ENCODE data around the gene IL15. TPM values are rescaled to one million over a fixed set of nuclear protein-coding genes. Genes with fewer than 3 reads are reported as not detected.

Gene IL15
- total and polyA plus RNA-seq, 2 donors (not counting 1 experiment from before 2014, with no cell fraction given): 10.0 to 14.9 TPM

DNA sequence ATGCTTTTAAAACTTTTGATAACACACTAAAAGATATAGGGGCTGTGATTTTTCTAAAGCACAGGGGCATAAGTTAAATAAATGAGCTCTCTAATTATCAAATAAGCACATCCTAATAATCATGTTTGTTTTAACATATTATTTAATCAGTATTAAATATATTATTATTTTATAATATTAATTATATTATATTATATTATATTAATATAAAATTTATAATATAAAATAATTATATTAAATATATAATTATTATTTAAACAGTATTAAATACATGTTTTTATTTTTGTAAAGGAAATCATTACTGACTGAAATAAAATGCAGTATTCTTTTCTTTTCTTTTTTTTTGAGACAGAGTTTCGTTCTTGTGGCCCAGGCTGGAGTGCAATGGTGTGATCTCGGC is 136.5 kb downstream of the IL15 start:
- Histone ChIP-seq H3K27me3 (ENCODE audit: control insufficient read depth, insufficient read depth, low read length) (no peaks in the 10 kb centered on the region), H4K20me1 (ENCODE audit: control insufficient read depth, extremely low read depth, insufficient read depth, low read length) (no peaks in the 10 kb centered on the region), H3K9me3 (ENCODE audit: control insufficient read depth, insufficient read depth, low read depth, low read length) (no peaks in the 10 kb centered on the region), H3K4me3 (replicated peaks in 1 of 4; ENCODE audit: control extremely low read depth in 1 of 4, insufficient read depth in 1 of 4, low read depth in 3 of 4, low read length in 4 of 4) (no peak overlapping the region), H3K79me2 (ENCODE audit: control insufficient read depth, insufficient read depth, low read length) (no peaks in the 10 kb centered on the region), H3K9ac (ENCODE audit: insufficient read depth, low read length) (no peak overlapping the region), H2AFZ (ENCODE audit: low read length) (no peak overlapping the region), H3K4me2 (ENCODE audit: extremely low read depth, insufficient read depth, low read length) (no peak overlapping the region), H3K27ac (ENCODE audit: insufficient read depth, low read length) (no peak overlapping the region), H3K36me3 (ENCODE audit: control insufficient read depth, insufficient read depth, low read length) (no peaks in the 10 kb centered on the region), H3K4me1 (ENCODE audit: control insufficient read depth, extremely low read depth, insufficient read depth, low read length) (peaks cover 5% of the 10 kb centered on the region)
- no peak for DNase-seq (ENCODE audit: low read depth in 2 of 2)
- TF ChIP-seq, protein P1, sequence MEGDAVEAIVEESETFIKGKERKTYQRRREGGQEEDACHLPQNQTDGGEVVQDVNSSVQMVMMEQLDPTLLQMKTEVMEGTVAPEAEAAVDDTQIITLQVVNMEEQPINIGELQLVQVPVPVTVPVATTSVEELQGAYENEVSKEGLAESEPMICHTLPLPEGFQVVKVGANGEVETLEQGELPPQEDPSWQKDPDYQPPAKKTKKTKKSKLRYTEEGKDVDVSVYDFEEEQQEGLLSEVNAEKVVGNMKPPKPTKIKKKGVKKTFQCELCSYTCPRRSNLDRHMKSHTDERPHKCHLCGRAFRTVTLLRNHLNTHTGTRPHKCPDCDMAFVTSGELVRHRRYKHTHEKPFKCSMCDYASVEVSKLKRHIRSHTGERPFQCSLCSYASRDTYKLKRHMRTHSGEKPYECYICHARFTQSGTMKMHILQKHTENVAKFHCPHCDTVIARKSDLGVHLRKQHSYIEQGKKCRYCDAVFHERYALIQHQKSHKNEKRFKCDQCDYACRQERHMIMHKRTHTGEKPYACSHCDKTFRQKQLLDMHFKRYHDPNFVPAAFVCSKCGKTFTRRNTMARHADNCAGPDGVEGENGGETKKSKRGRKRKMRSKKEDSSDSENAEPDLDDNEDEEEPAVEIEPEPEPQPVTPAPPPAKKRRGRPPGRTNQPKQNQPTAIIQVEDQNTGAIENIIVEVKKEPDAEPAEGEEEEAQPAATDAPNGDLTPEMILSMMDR (conservative IDR thresholded peaks at IDR 0.05 in 1 of 2, IDR thresholded peaks at IDR 0.05 in 1 of 2; ENCODE audit: low read depth in 1 of 2, low read length in 2 of 2): no peak
- TF ChIP-seq EZH2 (IDR thresholded peaks at IDR 0.05; ENCODE audit: low read length, missing control alignments): no peak

DNA sequence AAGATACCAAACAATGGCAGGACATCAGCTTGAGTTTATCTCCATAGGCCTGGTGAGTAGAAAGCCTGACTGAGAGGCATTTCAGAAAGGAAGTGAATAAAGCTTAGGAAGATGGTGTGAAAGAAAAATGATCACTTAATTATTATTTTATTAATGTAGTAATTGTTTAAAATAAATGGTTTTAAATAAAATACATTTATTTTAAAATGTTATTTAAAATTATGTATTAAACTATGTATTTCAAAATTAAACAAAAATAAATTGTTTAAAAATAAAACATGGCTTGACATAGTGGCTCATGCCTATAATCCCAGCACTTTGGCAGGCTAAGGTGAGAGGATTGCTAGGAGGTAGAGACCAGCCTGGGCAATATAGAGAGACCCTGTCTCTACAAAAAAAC is 145.8 kb downstream of the IL15 start:
- Histone ChIP-seq H3K27ac (ENCODE audit: insufficient read depth, low read length) (no peak overlapping the region), H3K9me3 (ENCODE audit: control insufficient read depth, insufficient read depth, low read depth, low read length) (no peaks in the 10 kb centered on the region), H3K36me3 (ENCODE audit: control insufficient read depth, insufficient read depth, low read length) (no peaks in the 10 kb centered on the region), H4K20me1 (ENCODE audit: control insufficient read depth, extremely low read depth, insufficient read depth, low read length) (no peaks in the 10 kb centered on the region), H2AFZ (ENCODE audit: low read length) (no peak overlapping the region), H3K4me3 (replicated peaks in 1 of 4; ENCODE audit: control extremely low read depth in 1 of 4, insufficient read depth in 1 of 4, low read depth in 3 of 4, low read length in 4 of 4) (no peak overlapping the region), H3K4me2 (ENCODE audit: extremely low read depth, insufficient read depth, low read length) (no peak overlapping the region), H3K79me2 (ENCODE audit: control insufficient read depth, insufficient read depth, low read length) (no peaks in the 10 kb centered on the region), H3K9ac (ENCODE audit: insufficient read depth, low read length) (no peak overlapping the region), H3K4me1 (ENCODE audit: control insufficient read depth, extremely low read depth, insufficient read depth, low read length) (no peaks in the 10 kb centered on the region), H3K27me3 (ENCODE audit: control insufficient read depth, insufficient read depth, low read length) (no peaks in the 10 kb centered on the region)
- TF ChIP-seq EZH2 (IDR thresholded peaks at IDR 0.05; ENCODE audit: low read length, missing control alignments): no peak
- TF ChIP-seq, protein P1 (conservative IDR thresholded peaks at IDR 0.05 in 1 of 2, IDR thresholded peaks at IDR 0.05 in 1 of 2; ENCODE audit: low read depth in 1 of 2, low read length in 2 of 2): no peak
- no peak for DNase-seq (ENCODE audit: low read depth in 2 of 2)

Data from fibroblast of lung (primary cell).